Parathyroid adenoma (tissue), 2 donors: ENCODE data around the gene MAPK7.

Experiments used
- H2AFZ ChIP-seq: fragments of 300-600 bp; sonication (generic); one replicate; pipeline ENCODE4 v1.7.0; 2017; ENCODE audit warnings: antibody characterized with exemption, mild to moderate bottlenecking
- H3K27ac ChIP-seq: fragments of 300-600 bp; sonication (generic); one replicate; pipeline ENCODE4 v1.7.0; 2017
- H3K27me3 ChIP-seq: fragments of 300-600 bp; sonication (generic); one replicate; pipeline ENCODE4 v1.7.0; 2017; ENCODE audit warnings: low read length; ENCODE audit not compliant: control insufficient read depth, insufficient read depth
- H3K36me3 ChIP-seq: fragments of 300-600 bp; sonication (generic); one replicate; pipeline ENCODE4 v1.7.0; 2017; ENCODE audit warnings: low read length; ENCODE audit not compliant: control insufficient read depth, insufficient read depth
- H3K4me1 ChIP-seq: fragments of 300-600 bp; sonication (generic); one replicate; pipeline ENCODE4 v1.7.0; 2017; ENCODE audit warnings: control low read depth
- H3K4me2 ChIP-seq: fragments of 300-600 bp; sonication (generic); one replicate; pipeline ENCODE4 v1.7.0; 2017; ENCODE audit warnings: low read length
- H3K4me3 ChIP-seq: fragments of 300-600 bp; sonication (generic); one replicate; pipeline ENCODE4 v1.7.0; 2017; ENCODE audit warnings: low read depth, low read length
- H3K79me2 ChIP-seq: fragments of 300-600 bp; sonication (generic); one replicate; pipeline ENCODE4 v1.7.0; 2017; ENCODE audit warnings: control low read depth
- H3K9ac ChIP-seq: fragments of 300-600 bp; sonication (generic); one replicate; pipeline ENCODE4 v1.7.0; 2017; ENCODE audit warnings: mild to moderate bottlenecking
- H3K9me3 ChIP-seq: fragments of 300-600 bp; sonication (generic); one replicate; pipeline ENCODE4 v1.7.0; 2017; ENCODE audit warnings: low read length; ENCODE audit not compliant: control insufficient read depth
- TF ChIP-seq, protein P1 (sequence below): fragments of 300-600 bp; sonication (generic); IDR thresholded peaks from one replicate; pipeline ENCODE4 v1.7.0; 2017; ENCODE audit warnings: antibody characterized with exemption, mild to moderate bottlenecking
- donor health status: primary hyperparathyroidism.

MAPK7 gene

DNA sequence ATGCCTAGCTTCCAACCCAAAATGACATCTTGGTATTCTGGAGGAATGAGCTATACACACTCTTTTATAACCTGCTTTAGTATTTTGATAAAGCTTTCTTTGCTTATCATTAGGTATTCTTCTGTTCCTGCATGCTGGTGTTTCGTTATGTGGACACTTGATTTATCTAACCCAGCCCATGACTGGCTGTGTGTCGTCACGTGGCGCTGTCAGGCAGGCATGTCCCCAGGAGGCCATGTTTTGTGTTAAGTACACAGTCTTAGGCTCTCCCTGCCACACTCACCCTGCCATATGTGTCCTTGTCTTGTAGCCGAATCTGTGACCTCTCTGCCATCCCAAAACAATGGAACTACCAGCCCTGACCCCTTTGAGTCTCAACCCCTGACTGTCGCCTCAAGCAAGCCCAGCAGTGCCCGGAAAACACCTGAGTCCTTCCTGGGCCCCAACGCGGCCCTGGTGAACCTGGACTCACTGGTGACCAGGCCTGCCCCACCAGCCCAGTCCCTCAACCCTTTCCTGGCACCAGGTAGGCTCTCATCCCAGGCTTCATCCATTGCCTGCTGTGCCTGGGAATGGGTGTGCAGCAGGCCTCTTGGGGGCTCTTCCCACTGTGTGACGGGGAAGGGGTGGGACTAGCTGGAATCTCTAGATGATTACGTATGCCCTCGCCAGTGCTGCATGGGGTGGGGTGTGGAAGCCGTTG is 46.6 kb upstream of the MAPK7 start:
- no peaks in the 10 kb centered on the region for H3K27me3 ChIP-seq
- H3K4me2 ChIP-seq = no peak overlapping the region
- H3K4me3 ChIP-seq = no peak overlapping the region
- TF ChIP-seq, protein P1, sequence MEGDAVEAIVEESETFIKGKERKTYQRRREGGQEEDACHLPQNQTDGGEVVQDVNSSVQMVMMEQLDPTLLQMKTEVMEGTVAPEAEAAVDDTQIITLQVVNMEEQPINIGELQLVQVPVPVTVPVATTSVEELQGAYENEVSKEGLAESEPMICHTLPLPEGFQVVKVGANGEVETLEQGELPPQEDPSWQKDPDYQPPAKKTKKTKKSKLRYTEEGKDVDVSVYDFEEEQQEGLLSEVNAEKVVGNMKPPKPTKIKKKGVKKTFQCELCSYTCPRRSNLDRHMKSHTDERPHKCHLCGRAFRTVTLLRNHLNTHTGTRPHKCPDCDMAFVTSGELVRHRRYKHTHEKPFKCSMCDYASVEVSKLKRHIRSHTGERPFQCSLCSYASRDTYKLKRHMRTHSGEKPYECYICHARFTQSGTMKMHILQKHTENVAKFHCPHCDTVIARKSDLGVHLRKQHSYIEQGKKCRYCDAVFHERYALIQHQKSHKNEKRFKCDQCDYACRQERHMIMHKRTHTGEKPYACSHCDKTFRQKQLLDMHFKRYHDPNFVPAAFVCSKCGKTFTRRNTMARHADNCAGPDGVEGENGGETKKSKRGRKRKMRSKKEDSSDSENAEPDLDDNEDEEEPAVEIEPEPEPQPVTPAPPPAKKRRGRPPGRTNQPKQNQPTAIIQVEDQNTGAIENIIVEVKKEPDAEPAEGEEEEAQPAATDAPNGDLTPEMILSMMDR = no peak
- no peaks in the 10 kb centered on the region for H3K36me3 ChIP-seq
- H2AFZ ChIP-seq = no peak overlapping the region
- no peaks in the 10 kb centered on the region for H3K4me1 ChIP-seq
- no peaks in the 10 kb centered on the region for H3K9me3 ChIP-seq
- H3K9ac ChIP-seq = no peak overlapping the region
- no peak overlapping the region for H3K27ac ChIP-seq
- no peaks in the 10 kb centered on the region for H3K79me2 ChIP-seq

DNA sequence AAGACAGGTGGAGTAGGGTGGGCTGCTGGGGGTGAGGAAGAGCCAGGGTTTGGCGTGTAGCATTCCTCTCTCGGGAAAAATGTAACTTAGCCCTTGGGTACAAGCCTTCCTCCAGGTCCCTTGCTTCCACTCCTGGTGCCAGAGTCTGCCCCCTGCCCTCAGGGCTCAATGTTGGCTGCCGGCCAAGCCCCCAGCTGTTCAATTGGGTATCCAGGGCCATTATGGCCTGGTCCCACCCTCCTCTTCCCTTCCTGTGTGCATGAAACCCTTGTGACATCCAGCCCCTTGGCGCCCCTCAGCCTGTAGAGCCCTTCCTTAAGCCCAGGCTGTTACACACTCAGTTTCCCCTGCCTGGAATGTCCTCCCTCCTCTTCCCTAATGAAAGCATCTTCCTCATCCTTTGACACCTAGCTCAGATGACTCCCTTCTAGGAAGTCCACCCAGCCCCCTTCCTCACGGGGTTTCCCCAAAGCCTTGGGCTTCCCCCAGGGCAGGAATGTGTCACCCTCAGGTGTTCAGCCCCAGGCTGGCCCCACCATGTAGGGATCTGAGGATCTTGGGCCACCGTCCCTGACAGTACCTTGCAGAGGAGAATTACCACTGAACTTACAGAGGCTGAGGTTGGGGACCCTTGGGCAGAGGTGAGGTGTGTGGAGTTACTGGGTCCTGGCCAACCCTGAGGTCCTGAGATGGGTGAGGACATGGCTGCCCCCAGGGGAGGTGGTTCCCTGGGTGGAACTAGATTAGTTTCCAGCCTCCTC is 45.7 kb upstream of the MAPK7 start:
- H3K9me3 ChIP-seq = no peaks in the 10 kb centered on the region
- H3K27ac ChIP-seq = no peak overlapping the region
- no peaks in the 10 kb centered on the region for H3K79me2 ChIP-seq
- H3K4me2 ChIP-seq = no peak overlapping the region
- no peaks in the 10 kb centered on the region for H3K36me3 ChIP-seq
- H3K4me1 ChIP-seq = peaks cover 3% of the 10 kb centered on the region
- H3K27me3 ChIP-seq = no peaks in the 10 kb centered on the region
- no peak overlapping the region for H3K4me3 ChIP-seq
- no peak overlapping the region for H2AFZ ChIP-seq
- H3K9ac ChIP-seq = no peak overlapping the region
- TF ChIP-seq, protein P1 = no peak

DNA sequence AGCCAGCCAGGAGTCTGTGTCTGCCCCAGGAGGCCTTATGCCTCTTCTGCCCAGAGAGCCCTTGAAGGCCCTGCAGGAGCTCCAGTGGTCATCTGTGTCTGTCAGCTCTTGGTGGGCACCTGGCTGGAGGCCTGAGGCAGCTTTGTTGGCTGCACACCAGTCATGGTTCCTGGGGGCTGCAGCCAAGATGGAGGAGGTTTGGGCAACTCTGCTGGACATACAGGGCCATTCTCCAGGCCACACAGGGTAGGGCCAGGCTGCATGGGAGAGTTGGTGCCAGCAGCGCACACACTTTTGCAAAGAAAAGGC is 45.2 kb upstream of the MAPK7 start:
- H3K79me2 ChIP-seq = no peaks in the 10 kb centered on the region
- no peak overlapping the region for H3K4me2 ChIP-seq
- H3K9ac ChIP-seq = no peak overlapping the region
- no peak overlapping the region for H3K4me3 ChIP-seq
- H3K27ac ChIP-seq = peak overlapping the region; percentile 1
- H3K9me3 ChIP-seq = no peaks in the 10 kb centered on the region
- no peak overlapping the region for H2AFZ ChIP-seq
- TF ChIP-seq, protein P1 = no peak
- H3K27me3 ChIP-seq = no peaks in the 10 kb centered on the region
- no peaks in the 10 kb centered on the region for H3K36me3 ChIP-seq
- H3K4me1 ChIP-seq = peaks cover 6% of the 10 kb centered on the region

DNA sequence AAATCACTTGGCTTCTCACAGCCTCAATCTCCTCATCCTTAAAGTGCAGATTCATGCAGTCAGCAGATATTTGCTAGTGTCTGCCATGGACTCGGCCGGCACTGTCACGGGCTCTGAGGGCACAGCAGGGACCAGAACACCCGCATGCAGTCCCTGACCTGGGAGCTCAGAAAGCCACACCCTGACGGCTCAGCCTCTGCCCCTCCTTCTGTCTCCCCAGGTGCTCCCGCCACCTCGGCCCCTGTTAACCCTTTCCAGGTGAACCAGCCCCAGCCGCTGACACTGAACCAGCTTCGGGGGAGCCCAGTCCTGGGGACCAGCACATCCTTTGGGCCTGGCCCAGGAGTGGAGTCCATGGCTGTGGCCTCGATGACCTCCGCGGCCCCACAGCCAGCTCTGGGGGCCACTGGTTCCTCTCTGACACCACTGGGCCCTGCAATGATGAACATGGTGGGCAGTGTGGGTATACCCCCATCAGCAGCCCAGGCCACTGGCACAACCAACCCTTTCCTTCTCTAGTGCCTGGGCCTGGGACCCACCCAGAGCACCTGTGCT is 44.5 kb upstream of the MAPK7 start:
- H3K4me1 ChIP-seq = peaks cover 9% of the 10 kb centered on the region
- no peak overlapping the region for H3K4me3 ChIP-seq
- H3K36me3 ChIP-seq = no peaks in the 10 kb centered on the region
- H3K27ac ChIP-seq = no peak overlapping the region
- no peaks in the 10 kb centered on the region for H3K27me3 ChIP-seq
- no peak overlapping the region for H2AFZ ChIP-seq
- H3K79me2 ChIP-seq = no peaks in the 10 kb centered on the region
- H3K9me3 ChIP-seq = no peaks in the 10 kb centered on the region
- TF ChIP-seq, protein P1 = no peak
- no peak overlapping the region for H3K9ac ChIP-seq
- no peak overlapping the region for H3K4me2 ChIP-seq
